ENCODE measurements around the gene IMP4. TPM values are rescaled to one million over a fixed set of nuclear protein-coding genes. Genes with fewer than 3 reads are reported as not detected.

IMP4 gene
- total and polyA plus RNA-seq, 10 of the 15 experiments (the other 5 are each of a cell fraction or from before 2014, with no cell fraction given): 41.4 to 242 (median 166) TPM

DNA sequence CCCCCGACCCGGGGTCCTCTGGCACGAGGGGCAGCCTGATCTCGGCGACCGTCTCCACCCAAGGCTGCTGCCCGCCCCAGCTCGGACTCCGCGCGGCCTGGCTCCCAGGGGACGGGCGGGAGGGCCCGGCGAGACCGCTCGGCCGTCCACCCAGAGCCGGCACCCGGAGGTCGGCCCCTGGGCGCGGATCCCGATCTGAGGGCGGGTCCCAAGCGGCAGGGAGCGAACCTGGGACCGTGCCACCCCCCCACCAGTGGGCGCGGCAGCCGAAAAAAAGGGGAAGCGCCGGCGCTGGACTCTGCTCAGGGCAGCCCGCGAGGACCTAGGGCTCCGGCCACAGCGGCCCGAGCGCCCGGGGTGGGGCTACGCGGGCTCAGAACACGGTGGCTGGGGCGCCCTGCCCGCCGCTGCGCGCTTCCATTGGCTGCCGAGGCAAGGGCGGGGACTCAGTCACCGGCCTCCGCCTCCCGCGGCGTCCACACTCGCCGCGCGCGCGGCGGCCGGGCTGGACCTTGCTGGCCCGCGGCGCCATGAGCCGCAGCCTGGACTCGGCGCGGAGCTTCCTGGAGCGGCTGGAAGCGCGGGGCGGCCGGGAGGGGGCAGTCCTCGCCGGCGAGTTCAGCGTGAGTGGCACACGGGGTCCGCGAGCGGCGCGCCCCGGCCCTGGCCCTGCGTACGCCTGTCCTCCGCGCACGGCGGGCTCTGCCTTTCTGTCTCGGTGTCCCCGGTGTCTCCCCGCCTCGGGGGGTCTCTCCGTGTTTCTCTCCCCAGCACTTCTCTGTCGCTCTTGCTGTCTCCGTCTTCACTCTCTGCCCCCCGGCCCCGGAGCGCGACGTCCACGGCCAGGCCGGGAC is 13.1 kb downstream of the IMP4 start, which contains the start of gene PTPN18:
TSS of gene PTPN18 (plus strand) at position 479 of the 854 bp plus-strand sequence. CDS start at position 531, 52 bp downstream.
- RAD21 ChIA-PET (ENCODE audit: unreplicated experiment): interaction anchor here (1.0 to 1.8 kb wide), 2 partner anchors 13 to 20 kb away, joined by 3 to 5 read pairs; partner anchors contain the start of gene IMP4
- Histone ChIP-seq H3K4me3 (peak within 1 kb of the TSS; percentile 82), H3K79me2 (ENCODE audit: control insufficient read depth, insufficient read depth, low read length) (no peaks in the 10 kb centered on the region), H3K36me3 (ENCODE audit: control insufficient read depth in 2 of 2, insufficient read depth in 2 of 2, low read length in 1 of 2) (no peaks in the 10 kb centered on the region), H3K9me3 (replicated peaks; ENCODE audit: control insufficient read depth, insufficient read depth, low read length) (no peaks in the 10 kb centered on the region), H3K4me1 (ENCODE audit: control insufficient read depth, insufficient read depth, low read length) (peaks cover 18% of the 10 kb centered on the region), H2AFZ (ENCODE audit: control insufficient read depth, low read depth, low read length) (peak within 1 kb of the TSS; percentile 85), H3K9ac (ENCODE audit: control insufficient read depth, insufficient read depth, low read length) (peak within 1 kb of the TSS; percentile 54; the same call in 1 of the 2 replicates), H3K27me3 (replicated peaks in 1 of 2; ENCODE audit: control insufficient read depth in 2 of 2, insufficient read depth in 2 of 2, low read length in 1 of 2) (no peaks in the 10 kb centered on the region), H3K4me2 (ENCODE audit: control insufficient read depth, insufficient read depth) (peak within 1 kb of the TSS; percentile 89), H4K20me1 (ENCODE audit: control insufficient read depth, insufficient read depth) (no peaks in the 10 kb centered on the region), H3K27ac (ENCODE audit: control insufficient read depth, insufficient read depth) (no peak within 1 kb of the TSS)
- ATAC-seq: peak; percentile 97
- 2% methylated on average over 54 of the region's 107 CpGs for WGBS (ENCODE audit: insufficient coverage, insufficient replicate concordance, low lambda C conversion rate, missing lambda C conversion rate)
- CTCF ChIA-PET: interaction anchor here (0.8 to 2.3 kb wide), 4 partner anchors 13 to 34 kb away, joined by 4 to 7 read pairs (median 6); partner anchors contain the start of gene IMP4
- no peak for DNase-seq (ENCODE audit: low read depth, low spot score)
- no TSS peak for BruUV-seq (replicated peaks)
- no peak for FAIRE-seq
- in situ Hi-C loops (cut with MboI): no loop called here
- intact Hi-C loops (cut with micrococcal nuclease; ENCODE audit: unreplicated experiment): loop anchor here (2.0 kb wide), 1 partner anchor 15 kb away; no protein-coding TSS in a partner anchor
- POLR2A ChIA-PET: interaction anchor here (0.6 to 1.1 kb wide), 3 partner anchors 12 to 28 kb away, joined by 3 read pairs; no protein-coding TSS in a partner anchor
- SMC1A ChIA-PET (ENCODE audit: uncharacterized antibody, unreplicated experiment): no interaction called here
- TF ChIP-seq CHD4 (IDR thresholded peaks at IDR 0.05) (no peak), KAT2A (conservative IDR thresholded peaks at IDR 0.05; ENCODE audit: control insufficient read depth, low read depth, low read length) (no peak), DPF2 (IDR thresholded peaks at IDR 0.05) (peak; percentile 59; the same call in 1 of the 2 replicates), NRF1 (conservative IDR thresholded peaks at IDR 0.05; ENCODE audit: low read depth, low read length) (no peak), ESRRA (IDR thresholded peaks at IDR 0.05; ENCODE audit: low read length) (no peak), CBX5 (IDR thresholded peaks at IDR 0.05; ENCODE audit: low read depth) (no peak), RB1 (IDR thresholded peaks at IDR 0.05; ENCODE audit: borderline replicate concordance) (peak; percentile 78; the same call in 1 of the 2 replicates), BCL11A (IDR thresholded peaks at IDR 0.05; ENCODE audit: low read depth, low read length) (no peak), POLR2A (IDR thresholded peaks at IDR 0.05; ENCODE audit: low read depth, low read length) (peak; percentile 68), LARP7 (IDR thresholded peaks at IDR 0.05) (peak; percentile 83), HDAC2 (IDR thresholded peaks at IDR 0.05) (no peak), IKZF1 (conservative IDR thresholded peaks at IDR 0.05) (peak; percentile 56; the same call in 1 of the 2 replicates), CREM (IDR thresholded peaks at IDR 0.05; ENCODE audit: low read depth) (no peak), SMAD1 (IDR thresholded peaks at IDR 0.05; ENCODE audit: low read depth, partially characterized antibody) (no peak), PAX8 (IDR thresholded peaks at IDR 0.05) (no peak), TCF7 (IDR thresholded peaks at IDR 0.05; ENCODE audit: borderline replicate concordance) (no peak)
- TF ChIP-seq, protein P1, sequence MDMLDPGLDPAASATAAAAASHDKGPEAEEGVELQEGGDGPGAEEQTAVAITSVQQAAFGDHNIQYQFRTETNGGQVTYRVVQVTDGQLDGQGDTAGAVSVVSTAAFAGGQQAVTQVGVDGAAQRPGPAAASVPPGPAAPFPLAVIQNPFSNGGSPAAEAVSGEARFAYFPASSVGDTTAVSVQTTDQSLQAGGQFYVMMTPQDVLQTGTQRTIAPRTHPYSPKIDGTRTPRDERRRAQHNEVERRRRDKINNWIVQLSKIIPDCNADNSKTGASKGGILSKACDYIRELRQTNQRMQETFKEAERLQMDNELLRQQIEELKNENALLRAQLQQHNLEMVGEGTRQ (IDR thresholded peaks at IDR 0.05; ENCODE audit: borderline replicate concordance, low read depth, low read length): no peak
- TF ChIP-seq, protein P2, sequence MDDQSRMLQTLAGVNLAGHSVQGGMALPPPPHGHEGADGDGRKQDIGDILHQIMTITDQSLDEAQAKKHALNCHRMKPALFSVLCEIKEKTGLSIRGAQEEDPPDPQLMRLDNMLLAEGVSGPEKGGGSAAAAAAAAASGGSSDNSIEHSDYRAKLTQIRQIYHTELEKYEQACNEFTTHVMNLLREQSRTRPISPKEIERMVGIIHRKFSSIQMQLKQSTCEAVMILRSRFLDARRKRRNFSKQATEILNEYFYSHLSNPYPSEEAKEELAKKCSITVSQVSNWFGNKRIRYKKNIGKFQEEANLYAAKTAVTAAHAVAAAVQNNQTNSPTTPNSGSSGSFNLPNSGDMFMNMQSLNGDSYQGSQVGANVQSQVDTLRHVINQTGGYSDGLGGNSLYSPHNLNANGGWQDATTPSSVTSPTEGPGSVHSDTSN (IDR thresholded peaks at IDR 0.05; ENCODE audit: insufficient replicate concordance, low read depth, low read length): no peak
- TF ChIP-seq, protein P3, sequence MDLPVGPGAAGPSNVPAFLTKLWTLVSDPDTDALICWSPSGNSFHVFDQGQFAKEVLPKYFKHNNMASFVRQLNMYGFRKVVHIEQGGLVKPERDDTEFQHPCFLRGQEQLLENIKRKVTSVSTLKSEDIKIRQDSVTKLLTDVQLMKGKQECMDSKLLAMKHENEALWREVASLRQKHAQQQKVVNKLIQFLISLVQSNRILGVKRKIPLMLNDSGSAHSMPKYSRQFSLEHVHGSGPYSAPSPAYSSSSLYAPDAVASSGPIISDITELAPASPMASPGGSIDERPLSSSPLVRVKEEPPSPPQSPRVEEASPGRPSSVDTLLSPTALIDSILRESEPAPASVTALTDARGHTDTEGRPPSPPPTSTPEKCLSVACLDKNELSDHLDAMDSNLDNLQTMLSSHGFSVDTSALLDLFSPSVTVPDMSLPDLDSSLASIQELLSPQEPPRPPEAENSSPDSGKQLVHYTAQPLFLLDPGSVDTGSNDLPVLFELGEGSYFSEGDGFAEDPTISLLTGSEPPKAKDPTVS (IDR thresholded peaks at IDR 0.05; ENCODE audit: low read depth, low read length): no peak

All from GM12878 (cell line).